Thyroid gland (tissue), 4 donors: ENCODE measurements around the gene PM20D2. TPM values are rescaled to one million over a fixed set of nuclear protein-coding genes. Genes with fewer than 3 reads are reported as not detected.

Experiments used
- DNase-seq, 2 donors: peaks; one replicate each; pipeline ENCODE4 v3.0.0-alpha.2; 2019
- H3K27ac ChIP-seq, 3 donors: fragments of 200-600 bp; sonication (generic); 1 replicate in 2 of 3; 2 replicates in 1 of 3; pipeline ENCODE4 v1.5.1; 2016 to 2019; ENCODE audit warnings: mild to moderate bottlenecking in 1 of 3, moderate library complexity in 1 of 3
- H3K27me3 ChIP-seq: fragments of 200-600 bp; sonication (generic); one replicate; pipeline ENCODE4 v1.5.1; 2019
- H3K36me3 ChIP-seq, 2 donors: fragments of 200-600 bp; sonication (generic); one replicate each; pipeline ENCODE4 v1.5.1; 2016 to 2019
- H3K4me1 ChIP-seq, 2 donors: fragments of 200-600 bp; sonication (generic); one replicate each; pipeline ENCODE4 v1.5.1; 2017 to 2019
- H3K4me3 ChIP-seq, 3 donors: fragments of 200-600 bp; sonication (generic); replicated peaks in 1 of 3; 1 replicate in 2 of 3; 2 replicates in 1 of 3; pipeline ENCODE4 v1.5.1; 2016; ENCODE audit warnings: mild to moderate bottlenecking in 1 of 3
- H3K9me3 ChIP-seq: fragments of 200-600 bp; sonication (generic); one replicate; pipeline ENCODE4 v1.5.1; 2017
- POLR2A ChIP-seq, 2 donors: fragments of 450-650 bp; IDR thresholded peaks; one replicate each; pipeline ENCODE4 v1.6.1; 2017; ENCODE audit warnings: antibody characterized with exemption in 2 of 2, mild to moderate bottlenecking in 2 of 2, moderate library complexity in 1 of 2
- WGBS, 2 donors: methylation state at CpG; one replicate each; pipeline ENCODE4 v1.1.5; 2017; 5-methylcytosine and 5-hydroxymethylcytosine counted together
- intact Hi-C: fragments of 100-400 bp; cut with DNase I; formaldehyde crosslinking; loops from one replicate; pipeline ENCODE4 v1.15.1; 2023
- total RNA-seq, 4 donors: library from RNA; depleted of rRNA; stranded (reverse); fragments of >200 nt; gene quantifications; one replicate each; pipeline ENCODE4 v1.2.3, GENCODE V29; 2016
- TF ChIP-seq, protein P1 (sequence below), 6 experiments: fragments of 200-600 bp in 3 of 6; fragments of 450-650 bp in 3 of 6; sonication (generic) in 3 of 6; IDR thresholded peaks; one replicate each; pipeline ENCODE4 v1.5.1; 2016 to 2019; ENCODE audit warnings: antibody characterized with exemption in 6 of 6, mild to moderate bottlenecking in 2 of 6, inconsistent platforms in 1 of 6, moderate library complexity in 1 of 6

PM20D2 gene
- total RNA-seq, 4 donors from 2014 or later, result 21.5 to 33.3 (median 28.6) TPM

DNA sequence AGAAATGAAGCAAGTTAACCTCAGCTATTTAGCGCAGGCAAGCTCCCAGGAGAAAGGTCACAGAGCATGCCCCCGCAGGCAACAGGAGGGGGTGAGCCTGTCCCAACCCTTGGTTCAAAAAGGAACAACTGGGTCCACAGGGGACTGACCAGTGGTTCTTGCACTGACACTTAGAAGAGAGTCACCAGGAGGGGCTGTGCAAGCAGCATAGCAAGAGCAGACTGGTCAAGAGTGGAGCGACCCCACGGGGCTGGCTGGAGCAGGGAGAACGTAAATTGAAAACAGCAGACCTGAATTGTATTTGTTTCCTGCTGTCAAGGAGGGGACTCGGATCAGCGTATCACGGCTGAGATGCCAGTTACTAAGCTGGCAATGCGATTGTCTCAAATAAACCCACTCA, 38.5 kb downstream of the PM20D2 start:
- H3K36me3 ChIP-seq, result no peaks in the 10 kb centered on the region
- no peaks in the 10 kb centered on the region for H3K27me3 ChIP-seq
- H3K4me1 ChIP-seq, result no peaks in the 10 kb centered on the region
- H3K27ac ChIP-seq, result no peak overlapping the region
- H3K4me3 ChIP-seq, result no peak overlapping the region
- no peaks in the 10 kb centered on the region for H3K9me3 ChIP-seq
- WGBS, 2 donors, result 58 to 64% methylated on average over 9 of the region's 9 CpGs
- no peak for TF ChIP-seq POLR2A (IDR thresholded peaks at IDR 0.05)
- TF ChIP-seq, protein P1, sequence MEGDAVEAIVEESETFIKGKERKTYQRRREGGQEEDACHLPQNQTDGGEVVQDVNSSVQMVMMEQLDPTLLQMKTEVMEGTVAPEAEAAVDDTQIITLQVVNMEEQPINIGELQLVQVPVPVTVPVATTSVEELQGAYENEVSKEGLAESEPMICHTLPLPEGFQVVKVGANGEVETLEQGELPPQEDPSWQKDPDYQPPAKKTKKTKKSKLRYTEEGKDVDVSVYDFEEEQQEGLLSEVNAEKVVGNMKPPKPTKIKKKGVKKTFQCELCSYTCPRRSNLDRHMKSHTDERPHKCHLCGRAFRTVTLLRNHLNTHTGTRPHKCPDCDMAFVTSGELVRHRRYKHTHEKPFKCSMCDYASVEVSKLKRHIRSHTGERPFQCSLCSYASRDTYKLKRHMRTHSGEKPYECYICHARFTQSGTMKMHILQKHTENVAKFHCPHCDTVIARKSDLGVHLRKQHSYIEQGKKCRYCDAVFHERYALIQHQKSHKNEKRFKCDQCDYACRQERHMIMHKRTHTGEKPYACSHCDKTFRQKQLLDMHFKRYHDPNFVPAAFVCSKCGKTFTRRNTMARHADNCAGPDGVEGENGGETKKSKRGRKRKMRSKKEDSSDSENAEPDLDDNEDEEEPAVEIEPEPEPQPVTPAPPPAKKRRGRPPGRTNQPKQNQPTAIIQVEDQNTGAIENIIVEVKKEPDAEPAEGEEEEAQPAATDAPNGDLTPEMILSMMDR (IDR thresholded peaks at IDR 0.05), result no peak
- intact Hi-C loops, result no loop called here
- no peak for DNase-seq

DNA sequence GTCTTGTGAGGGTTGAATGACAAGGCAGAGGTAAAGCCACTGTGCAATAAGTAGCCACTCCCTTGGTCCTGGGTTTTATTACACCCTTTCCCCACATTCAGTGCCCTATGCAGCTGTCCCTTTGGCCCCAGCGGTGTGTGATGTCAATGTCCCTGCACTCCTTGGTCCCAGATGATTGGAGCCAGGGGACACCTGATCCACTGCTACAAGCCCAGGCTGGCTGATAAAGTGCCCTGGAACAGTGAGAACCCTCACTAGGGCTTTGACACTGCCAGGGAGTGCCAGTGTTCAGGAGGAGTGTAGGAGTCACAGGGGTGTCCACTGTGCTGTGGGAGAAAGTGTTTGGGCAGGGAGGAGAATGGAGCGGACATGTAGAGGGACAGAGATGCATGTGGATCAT, 40.9 kb downstream of the PM20D2 start:
- intact Hi-C loops, result no loop called here
- 84 to 98% methylated on average over 2 of the region's 2 CpGs for WGBS, 2 donors

DNA sequence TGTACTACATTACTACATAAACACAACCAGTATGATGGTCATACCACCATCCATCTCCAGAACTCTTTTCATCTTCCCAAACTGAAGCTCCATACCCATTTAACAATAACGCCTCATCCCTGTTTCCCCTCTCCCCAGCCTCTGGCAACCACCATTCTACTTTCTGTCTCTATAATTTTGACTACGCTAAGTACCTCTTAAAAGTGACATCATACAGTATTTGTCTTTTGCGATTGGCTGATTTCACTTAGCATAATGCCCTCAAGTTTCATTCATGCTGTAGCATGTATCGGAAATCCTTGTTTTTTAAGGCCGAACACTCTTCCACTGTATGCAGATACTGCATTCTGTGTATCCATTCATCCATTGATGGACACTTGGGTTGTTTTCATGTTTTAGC, 41.6 kb downstream of the PM20D2 start:
- intact Hi-C loops, result no loop called here
- no peak for TF ChIP-seq POLR2A (IDR thresholded peaks at IDR 0.05)
- Histone ChIP-seq H3K9me3 (no peaks in the 10 kb centered on the region), H3K4me1 (no peaks in the 10 kb centered on the region), H3K36me3 (no peaks in the 10 kb centered on the region), H3K27me3 (no peaks in the 10 kb centered on the region), H3K4me3 (no peak overlapping the region), H3K27ac (no peak overlapping the region)
- 91 to 94% methylated on average over 5 of the region's 5 CpGs for WGBS, 2 donors
- no peak for DNase-seq

More for the DNA sequence above, 40.9 kb downstream of the PM20D2 start:
- no peak overlapping the region for H3K4me3 ChIP-seq
- no peaks in the 10 kb centered on the region for H3K9me3 ChIP-seq
- no peaks in the 10 kb centered on the region for H3K4me1 ChIP-seq
- H3K27ac ChIP-seq, result no peak overlapping the region
- no peaks in the 10 kb centered on the region for H3K36me3 ChIP-seq
- no peaks in the 10 kb centered on the region for H3K27me3 ChIP-seq
- no peak for DNase-seq
- no peak for TF ChIP-seq POLR2A (IDR thresholded peaks at IDR 0.05)
- TF ChIP-seq, protein P1 (IDR thresholded peaks at IDR 0.05), result no peak

GRCh38 chr6:89190741-89191140, 44.9 kb downstream of the PM20D2 start:
- intact Hi-C loops, result no loop called here
- no peak overlapping the region for H3K4me3 ChIP-seq
- no peak overlapping the region for H3K27ac ChIP-seq
- H3K36me3 ChIP-seq, result no peaks in the 10 kb centered on the region
- H3K27me3 ChIP-seq, result no peaks in the 10 kb centered on the region
- WGBS, 2 donors, result 73 to 75% methylated on average over 5 of the region's 5 CpGs
- DNase-seq, result no peak
- H3K4me1 ChIP-seq, result no peaks in the 10 kb centered on the region
- H3K9me3 ChIP-seq, result no peaks in the 10 kb centered on the region
- TF ChIP-seq, protein P1 (IDR thresholded peaks at IDR 0.05), result no peak
- no peak for TF ChIP-seq POLR2A (IDR thresholded peaks at IDR 0.05)

DNA sequence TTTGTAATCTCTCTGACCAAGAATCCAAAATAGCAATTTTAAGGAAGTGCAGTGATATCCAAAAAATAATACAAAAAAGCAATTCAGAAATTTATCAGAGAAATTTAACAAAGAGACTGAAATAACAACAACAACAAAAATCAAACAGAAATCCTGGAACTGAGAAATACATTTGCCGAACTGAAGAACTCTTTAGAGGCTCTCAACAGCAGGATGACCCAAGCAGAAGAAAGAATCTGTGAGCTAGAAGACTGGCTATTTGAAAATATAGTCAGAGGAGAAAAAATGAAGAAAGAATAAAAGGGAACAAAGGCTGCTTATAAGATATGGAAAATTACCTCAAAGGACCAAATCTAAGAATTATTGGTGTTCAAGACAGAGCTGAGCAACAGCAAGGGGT, 48.7 kb downstream of the PM20D2 start:
- Histone ChIP-seq H3K27me3 (no peaks in the 10 kb centered on the region), H3K4me3 (no peak overlapping the region), H3K27ac (no peak overlapping the region), H3K4me1 (no peaks in the 10 kb centered on the region), H3K36me3 (no peaks in the 10 kb centered on the region), H3K9me3 (no peaks in the 10 kb centered on the region)
- no peak for TF ChIP-seq POLR2A (IDR thresholded peaks at IDR 0.05)
- TF ChIP-seq, protein P1 (IDR thresholded peaks at IDR 0.05), result no peak
- WGBS, 2 donors, result 83 to 93% methylated on average over 1 of the region's 1 CpG
- intact Hi-C loops, result no loop called here
- no peak for DNase-seq

DNA sequence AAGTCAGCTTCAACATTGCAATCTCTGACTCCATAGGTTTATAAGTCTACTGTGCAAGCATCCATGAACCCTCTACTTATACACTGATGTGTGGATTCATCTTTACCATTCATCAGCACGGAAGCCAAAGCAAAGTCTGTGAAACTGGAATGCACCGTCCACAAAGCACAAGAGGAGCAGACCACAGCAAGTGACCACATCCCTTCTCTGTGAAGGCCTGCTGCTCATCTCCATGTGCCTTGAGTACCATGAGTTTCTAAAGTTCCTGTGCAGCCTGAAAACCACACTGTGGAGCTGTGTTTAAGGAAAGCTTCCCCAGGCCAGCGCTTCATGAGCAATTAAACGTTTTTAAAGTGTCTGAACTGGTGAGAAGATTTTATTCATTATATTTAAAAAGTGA, 51.3 kb downstream of the PM20D2 start:
- intact Hi-C loops, result no loop called here
- TF ChIP-seq POLR2A (IDR thresholded peaks at IDR 0.05), result no peak
- TF ChIP-seq, protein P1 (IDR thresholded peaks at IDR 0.05), result no peak
- no peak overlapping the region for H3K4me3 ChIP-seq
- WGBS, 2 donors, result 60 to 85% methylated on average over 4 of the region's 4 CpGs
- no peaks in the 10 kb centered on the region for H3K36me3 ChIP-seq
- no peaks in the 10 kb centered on the region for H3K27me3 ChIP-seq
- H3K27ac ChIP-seq, result no peak overlapping the region
- DNase-seq, result no peak
- no peaks in the 10 kb centered on the region for H3K4me1 ChIP-seq
- H3K9me3 ChIP-seq, result no peaks in the 10 kb centered on the region
